ENCODE measurements around the gene TMEM145.

GRCh38 chr19:42360787-42361544 is 47.9 kb downstream of the TMEM145 start:
- TF ChIP-seq POLR2A (IDR thresholded peaks at IDR 0.05; ENCODE audit: low read depth, low read length) (no peak), POLR2AphosphoS5 (IDR thresholded peaks at IDR 0.05; ENCODE audit: low read depth, low read length) (no peak), TAF1 (IDR thresholded peaks at IDR 0.05; ENCODE audit: borderline replicate concordance, low read depth, low read length) (no peak)

Measured in GM12892 (cell line).